OCI-LY1 (cell line): ENCODE results near the gene STAMBPL1.

Experiments used
- CTCF ChIP-seq: fragments of 200-600 bp; sonication (generic), shearing (Covaris generic); IDR thresholded peaks from 2 replicates; pipeline ENCODE4 v1.5.1; 2017; ENCODE audit warnings: mild to moderate bottlenecking, antibody characterized with exemption, low read length, moderate library complexity, mixed read lengths
- EZH2 ChIP-seq: fragments of 200-600 bp; sonication (generic), shearing (Covaris generic); IDR thresholded peaks from 2 replicates; pipeline ENCODE4 v1.8.0; 2017; ENCODE audit warnings: borderline replicate concordance, mixed run types, mild to moderate bottlenecking, antibody characterized with exemption, low read length, moderate library complexity, mixed read lengths

GRCh38 chr10:88873757-88874156 is 6.3 kb upstream of the STAMBPL1 start:
- TF ChIP-seq CTCF, result no peak
- no peak for TF ChIP-seq EZH2
